ENCODE results near the gene KLRC3.
"Not testable (repeated sequence)": the region's sequence is repeated elsewhere in the genome, so short reads cannot be mapped to it uniquely, and the experiment has no call there.

KLRC3 gene

GRCh38 chr12:10392394-10392930, 27.9 kb downstream of the KLRC3 start:
- Histone ChIP-seq H3K27ac (peak overlapping the region; percentile 56), H3K27me3 (replicated peaks) (no peaks in the 10 kb centered on the region), H3K4me3 (ENCODE audit: low read depth, low read length) (no peak overlapping the region), H3K36me3 (replicated peaks) (no peaks in the 10 kb centered on the region)
- in situ Hi-C loops (cut with HindIII; ENCODE audit: low pct_ligation_motif_present, low sequenced_read_pairs), result no loop called here
- peak; percentile 96 for DNase-seq
- no peak for TF ChIP-seq CTCF (IDR thresholded peaks at IDR 0.05; ENCODE audit: low read depth, low read length, missing control alignments)

DNA sequence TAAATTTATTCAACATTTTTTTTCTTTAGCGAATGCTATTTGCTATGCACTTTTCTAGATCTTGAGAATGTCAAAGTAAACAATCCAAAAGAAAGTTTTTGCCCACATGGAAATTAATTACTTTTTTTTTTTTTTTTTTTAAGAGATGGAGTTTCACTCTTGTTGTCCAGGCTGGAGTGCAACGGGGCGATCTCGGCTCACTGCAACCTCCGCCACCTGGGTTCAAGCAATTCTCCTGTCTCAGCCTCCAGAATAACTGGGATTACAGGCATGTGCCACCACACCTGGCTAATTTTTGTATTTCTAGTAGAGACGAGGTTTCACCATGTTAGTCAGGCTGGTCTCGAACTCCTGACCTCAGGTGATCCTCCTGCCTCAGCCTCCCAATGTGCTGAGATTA, 29.4 kb downstream of the KLRC3 start:
- H3K27me3 ChIP-seq (replicated peaks); H3K36me3 ChIP-seq (replicated peaks); DNase-seq; H3K27ac ChIP-seq; in situ Hi-C loops (cut with HindIII; ENCODE audit: low pct_ligation_motif_present, low sequenced_read_pairs); H3K4me3 ChIP-seq (ENCODE audit: low read depth, low read length): not testable (repeated sequence)

DNA sequence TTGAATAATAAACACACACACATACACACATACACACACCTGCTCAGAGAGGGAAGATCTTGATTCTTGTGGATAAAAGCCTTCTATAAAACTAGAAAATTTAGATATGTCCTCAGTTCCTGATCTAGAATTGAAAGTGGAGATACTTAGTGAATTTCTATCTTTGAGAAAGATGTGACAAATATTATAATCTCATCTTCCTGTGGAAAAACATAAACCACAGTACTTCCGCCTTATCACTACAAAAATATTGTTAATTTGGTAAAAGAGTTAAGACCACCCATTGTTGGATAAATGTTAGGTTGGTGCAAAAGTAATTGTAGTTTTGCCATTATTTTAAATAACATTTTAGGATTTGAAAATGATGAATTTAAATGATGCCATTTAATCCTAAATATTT, 30.5 kb downstream of the KLRC3 start, which contains the start of gene KLRK1:
Gene KLRK1, minus strand, starts transcription at position 138 of the 400 bp plus-strand sequence. CDS start 1,231 bp downstream, outside the sequence.
- DNase-seq, result no peak
- no peak within 1 kb of the TSS for H3K4me3 ChIP-seq (ENCODE audit: low read depth, low read length)
- H3K27me3 ChIP-seq (replicated peaks), result no peaks in the 10 kb centered on the region
- H3K36me3 ChIP-seq (replicated peaks), result no peaks in the 10 kb centered on the region
- in situ Hi-C loops (cut with HindIII; ENCODE audit: low pct_ligation_motif_present, low sequenced_read_pairs), result no loop called here
- TF ChIP-seq CTCF (IDR thresholded peaks at IDR 0.05; ENCODE audit: low read depth, low read length, missing control alignments), result no peak
- H3K27ac ChIP-seq, result no peak within 1 kb of the TSS

DNA sequence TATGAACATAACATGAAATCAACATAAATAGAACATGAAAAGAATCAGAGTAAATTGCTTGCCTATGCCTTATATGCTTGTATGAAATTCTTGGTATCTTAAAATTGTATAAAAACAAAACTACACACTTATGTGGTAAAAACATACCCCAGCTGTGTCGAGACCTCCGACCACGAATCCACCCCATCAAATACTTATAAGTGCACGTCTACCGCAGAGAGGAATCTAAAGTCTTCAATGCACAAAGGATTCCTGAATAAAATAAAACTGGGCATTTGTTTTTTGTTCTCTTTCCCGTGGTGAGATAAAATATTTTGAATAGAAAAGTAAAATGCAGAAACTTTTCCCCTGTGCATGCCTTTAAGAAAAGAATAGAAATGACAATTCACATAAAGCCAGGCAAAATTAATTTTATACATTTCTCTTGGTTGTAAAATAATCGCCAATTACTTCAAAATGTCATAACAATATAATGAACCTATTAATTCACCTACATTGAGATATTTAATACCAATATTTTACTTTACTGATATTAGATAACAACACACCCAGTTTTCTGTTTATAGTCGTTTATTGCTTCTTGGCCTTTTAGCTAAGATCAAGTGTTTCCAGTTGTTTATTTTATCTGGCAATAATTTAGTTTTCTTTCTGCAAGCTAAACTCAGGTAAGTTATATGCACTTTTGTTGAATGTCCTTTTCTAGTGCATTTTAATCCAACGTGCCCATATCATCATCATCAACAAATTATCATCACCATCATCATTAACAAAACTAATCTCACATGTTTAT, 31.6 kb downstream of the KLRC3 start:
- in situ Hi-C loops (cut with HindIII; ENCODE audit: low pct_ligation_motif_present, low sequenced_read_pairs), result no loop called here
- no peak for TF ChIP-seq CTCF (IDR thresholded peaks at IDR 0.05; ENCODE audit: low read depth, low read length, missing control alignments)
- DNase-seq, result no peak
- Histone ChIP-seq H3K27ac (no peak overlapping the region), H3K36me3 (replicated peaks) (no peaks in the 10 kb centered on the region), H3K4me3 (ENCODE audit: low read depth, low read length) (no peak overlapping the region), H3K27me3 (replicated peaks) (no peaks in the 10 kb centered on the region)

- H3K36me3 ChIP-seq (replicated peaks); DNase-seq; H3K4me3 ChIP-seq (ENCODE audit: low read depth, low read length); H3K27ac ChIP-seq; in situ Hi-C loops (cut with HindIII; ENCODE audit: low pct_ligation_motif_present, low sequenced_read_pairs); H3K27me3 ChIP-seq (replicated peaks): not testable (repeated sequence)
Measured at GRCh38 chr12:10387498-10387897, 32.9 kb downstream of the KLRC3 start.

DNA sequence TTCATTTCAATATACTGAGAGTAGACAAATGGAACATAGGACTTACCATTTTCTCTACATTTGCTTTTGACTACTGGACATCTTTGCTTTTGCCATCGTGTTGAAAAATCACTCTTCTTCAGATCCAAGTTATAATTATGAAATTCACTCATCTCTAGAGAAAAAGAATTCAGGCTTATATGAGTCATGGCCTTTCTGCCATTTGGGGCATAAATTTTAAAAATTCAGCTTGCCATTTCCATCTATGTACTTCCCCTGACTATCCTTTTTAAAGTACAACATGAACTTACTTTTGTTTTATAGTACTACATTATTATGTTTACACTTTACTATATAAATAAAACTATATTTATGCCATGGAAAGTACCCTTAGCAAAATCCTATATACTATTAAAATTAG, 33.5 kb downstream of the KLRC3 start:
- Histone ChIP-seq H3K36me3 (replicated peaks) (no peaks in the 10 kb centered on the region), H3K27me3 (replicated peaks) (no peaks in the 10 kb centered on the region), H3K27ac (no peak overlapping the region), H3K4me3 (ENCODE audit: low read depth, low read length) (no peak overlapping the region)
- DNase-seq, result no peak
- in situ Hi-C loops (cut with HindIII; ENCODE audit: low pct_ligation_motif_present, low sequenced_read_pairs), result no loop called here
- no peak for TF ChIP-seq CTCF (IDR thresholded peaks at IDR 0.05; ENCODE audit: low read depth, low read length, missing control alignments)

All from brain microvascular endothelial cell (primary cell).